Keratinocyte (primary cell): ENCODE data around the gene NCS1. TPM values are rescaled to one million over a fixed set of nuclear protein-coding genes. Genes with fewer than 3 reads are reported as not detected.

ENCODE experiments used
- DNase-seq: peaks from one replicate; pipeline ENCODE4 v3.0.0-alpha.2; 2011; ENCODE audit warnings: low read depth, missing footprints, low spot score
- FAIRE-seq: peaks from 2 replicates; lab custom pipeline; 2011; peaks lifted over from hg19 to GRCh38; lab: Jason Lieb, UNC
- H2AFZ ChIP-seq: 2 replicates; pipeline ENCODE4 v1.6.0; 2012; ENCODE audit warnings: low read length, control low read depth, inconsistent platforms; ENCODE audit not compliant: control insufficient read depth
- H3K27ac ChIP-seq: 2 replicates; pipeline ENCODE4 v1.5.1; 2011; ENCODE audit warnings: low read length; ENCODE audit not compliant: control insufficient read depth, insufficient read depth
- H3K27me3 ChIP-seq: 3 replicates; pipeline ENCODE4 v1.6.0; 2011; ENCODE audit warnings: low read length; ENCODE audit not compliant: control insufficient read depth, insufficient read depth; ENCODE audit errors: extremely low read depth
- H3K36me3 ChIP-seq, 2 experiments: 2 replicates in 1 of 2; 3 replicates in 1 of 2; pipeline ENCODE4 v1.5.1; 2011; ENCODE audit warnings: low read length in 2 of 2, mild to moderate bottlenecking in 1 of 2; ENCODE audit not compliant: control insufficient read depth in 2 of 2, insufficient read depth in 2 of 2; ENCODE audit errors: extremely low read depth in 1 of 2
- H3K4me1 ChIP-seq: 3 replicates; pipeline ENCODE4 v1.5.1; 2011; ENCODE audit warnings: low read length; ENCODE audit not compliant: control insufficient read depth, insufficient read depth; ENCODE audit errors: extremely low read depth
- H3K4me2 ChIP-seq: 3 replicates; pipeline ENCODE4 v1.6.0; 2011; ENCODE audit warnings: low read depth, low read length; ENCODE audit not compliant: control insufficient read depth, insufficient read depth; ENCODE audit errors: extremely low read depth
- H3K4me3 ChIP-seq, 3 experiments: fragments of 200-600 bp in 1 of 3; sonication (generic) in 1 of 3; 2 replicates in 2 of 3; 3 replicates in 1 of 3; pipeline ENCODE4 v1.5.1; 2011 to 2016; ENCODE audit warnings: low read length in 3 of 3, mild to moderate bottlenecking in 3 of 3, control low read depth in 2 of 3, inconsistent platforms in 1 of 3, low read depth in 1 of 3, mixed read lengths in 1 of 3, mixed run types in 1 of 3, moderate library complexity in 1 of 3; ENCODE audit not compliant: control insufficient read depth in 2 of 3, insufficient read depth in 2 of 3; ENCODE audit errors: extremely low read depth in 1 of 3
- H3K79me2 ChIP-seq: 2 replicates; pipeline ENCODE4 v1.6.0; 2012; ENCODE audit warnings: low read length; ENCODE audit not compliant: control insufficient read depth, insufficient read depth
- H3K9ac ChIP-seq: 3 replicates; pipeline ENCODE4 v1.6.0; 2011; ENCODE audit warnings: low read length; ENCODE audit not compliant: control insufficient read depth, insufficient read depth; ENCODE audit errors: extremely low read depth
- H3K9me1 ChIP-seq: 3 replicates; pipeline ENCODE4 v1.6.0; 2011; ENCODE audit warnings: low read length; ENCODE audit not compliant: control insufficient read depth, insufficient read depth; ENCODE audit errors: extremely low read depth
- H3K9me3 ChIP-seq: 2 replicates; pipeline ENCODE4 v1.5.1; 2012; ENCODE audit warnings: low read depth, low read length; ENCODE audit not compliant: control insufficient read depth
- H4K20me1 ChIP-seq: 3 replicates; pipeline ENCODE4 v1.6.0; 2011; ENCODE audit warnings: low read length; ENCODE audit not compliant: control insufficient read depth, insufficient read depth; ENCODE audit errors: extremely low read depth
- EZH2 ChIP-seq: IDR thresholded peaks from one replicate; pipeline ENCODE4 v1.6.1; 2012; ENCODE audit warnings: inconsistent platforms, mild to moderate bottlenecking, low read length, moderate library complexity
- dilution Hi-C: fragments of 300-500 bp; cut with MboI; formaldehyde crosslinking; loops from one replicate; pipeline ENCODE4 v1.7.0; 2020; ENCODE audit warnings: low sequenced_read_pairs; ENCODE audit not compliant: extremely low pct_ligation_motif_present
- polyA plus RNA-seq, 5 experiments: library from polyadenylated mRNA; depleted of rRNA in 3 of 5; stranded (reverse) in 3 of 5; stranded (forward) in 1 of 5; unstranded in 1 of 5; fragments of >200 nt; gene quantifications; 1 replicate in 1 of 5; 2 replicates in 3 of 5; 3 replicates in 1 of 5; pipeline versions ENCODE4 v1.2.1 to v1.2.3, GENCODE V29; 2011 to 2012; ENCODE audit warnings: missing spikeins in 2 of 5, low read depth in 1 of 5, low replicate concordance in 1 of 5
- TF ChIP-seq, protein P1 (sequence below), 3 experiments: IDR thresholded peaks in 1 of 3; conservative IDR thresholded peaks in 1 of 3; optimal IDR thresholded peaks in 1 of 3; 2 replicates in 2 of 3; 3 replicates in 1 of 3; pipeline versions ENCODE3 to v1.5.1; 2011; ENCODE audit warnings: low read length in 3 of 3, mild to moderate bottlenecking in 3 of 3, moderate library complexity in 2 of 3, control low read depth in 1 of 3, inconsistent platforms in 1 of 3; ENCODE audit not compliant: insufficient read depth in 2 of 3; ENCODE audit errors: extremely low read depth in 1 of 3

NCS1 gene
- polyA plus RNA-seq, 1 donor (not counting 4 experiments of a cell fraction or from before 2014, with no cell fraction given), result 49.1 TPM

DNA sequence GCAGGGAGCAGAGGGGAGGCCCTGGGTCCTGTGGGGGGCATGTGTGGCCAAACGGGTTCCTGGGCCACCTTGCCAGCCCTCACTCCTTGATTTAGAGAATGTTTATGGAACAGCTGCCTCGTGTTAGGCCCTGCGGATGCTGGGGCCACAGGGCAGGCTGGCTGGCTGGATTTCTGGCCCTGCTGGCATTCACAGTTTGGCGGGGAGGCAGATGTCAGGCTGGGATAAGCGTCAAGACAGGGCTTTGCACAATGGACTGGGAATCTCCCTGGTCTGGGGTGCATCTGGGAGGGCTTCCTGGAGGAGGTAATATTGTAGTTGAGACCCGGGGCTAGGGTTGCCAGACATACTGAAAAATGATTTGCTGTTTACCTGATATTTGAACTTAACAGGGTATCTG, 13.8 kb downstream of the NCS1 start:
- no peak for FAIRE-seq
- H4K20me1 ChIP-seq, result peaks cover 38% of the 10 kb centered on the region
- no peak overlapping the region for H3K27ac ChIP-seq
- no peak overlapping the region for H3K4me3 ChIP-seq
- H3K4me1 ChIP-seq, result peaks cover 37% of the 10 kb centered on the region
- H3K36me3 ChIP-seq, result peaks cover under 1 to 6% of the 10 kb centered on the region in 2 experiments
- peaks cover 81% of the 10 kb centered on the region for H3K79me2 ChIP-seq
- H3K9me1 ChIP-seq, result peaks cover 11% of the 10 kb centered on the region
- no peak overlapping the region for H2AFZ ChIP-seq
- no peak for TF ChIP-seq EZH2
- TF ChIP-seq, protein P1, sequence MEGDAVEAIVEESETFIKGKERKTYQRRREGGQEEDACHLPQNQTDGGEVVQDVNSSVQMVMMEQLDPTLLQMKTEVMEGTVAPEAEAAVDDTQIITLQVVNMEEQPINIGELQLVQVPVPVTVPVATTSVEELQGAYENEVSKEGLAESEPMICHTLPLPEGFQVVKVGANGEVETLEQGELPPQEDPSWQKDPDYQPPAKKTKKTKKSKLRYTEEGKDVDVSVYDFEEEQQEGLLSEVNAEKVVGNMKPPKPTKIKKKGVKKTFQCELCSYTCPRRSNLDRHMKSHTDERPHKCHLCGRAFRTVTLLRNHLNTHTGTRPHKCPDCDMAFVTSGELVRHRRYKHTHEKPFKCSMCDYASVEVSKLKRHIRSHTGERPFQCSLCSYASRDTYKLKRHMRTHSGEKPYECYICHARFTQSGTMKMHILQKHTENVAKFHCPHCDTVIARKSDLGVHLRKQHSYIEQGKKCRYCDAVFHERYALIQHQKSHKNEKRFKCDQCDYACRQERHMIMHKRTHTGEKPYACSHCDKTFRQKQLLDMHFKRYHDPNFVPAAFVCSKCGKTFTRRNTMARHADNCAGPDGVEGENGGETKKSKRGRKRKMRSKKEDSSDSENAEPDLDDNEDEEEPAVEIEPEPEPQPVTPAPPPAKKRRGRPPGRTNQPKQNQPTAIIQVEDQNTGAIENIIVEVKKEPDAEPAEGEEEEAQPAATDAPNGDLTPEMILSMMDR (optimal IDR thresholded peaks at IDR 0.05 in 1 of 3, IDR thresholded peaks at IDR 0.05 in 1 of 3, conservative IDR thresholded peaks at IDR 0.05 in 1 of 3; ENCODE audit: extremely low read depth in 1 of 3, insufficient read depth in 2 of 3, low read length in 3 of 3), result no peak
- no peak for DNase-seq
- H3K27me3 ChIP-seq, result no peaks in the 10 kb centered on the region
- H3K4me2 ChIP-seq, result no peak overlapping the region
- no peak overlapping the region for H3K9ac ChIP-seq
- H3K9me3 ChIP-seq, result no peaks in the 10 kb centered on the region
- dilution Hi-C loops, result no loop called here

DNA sequence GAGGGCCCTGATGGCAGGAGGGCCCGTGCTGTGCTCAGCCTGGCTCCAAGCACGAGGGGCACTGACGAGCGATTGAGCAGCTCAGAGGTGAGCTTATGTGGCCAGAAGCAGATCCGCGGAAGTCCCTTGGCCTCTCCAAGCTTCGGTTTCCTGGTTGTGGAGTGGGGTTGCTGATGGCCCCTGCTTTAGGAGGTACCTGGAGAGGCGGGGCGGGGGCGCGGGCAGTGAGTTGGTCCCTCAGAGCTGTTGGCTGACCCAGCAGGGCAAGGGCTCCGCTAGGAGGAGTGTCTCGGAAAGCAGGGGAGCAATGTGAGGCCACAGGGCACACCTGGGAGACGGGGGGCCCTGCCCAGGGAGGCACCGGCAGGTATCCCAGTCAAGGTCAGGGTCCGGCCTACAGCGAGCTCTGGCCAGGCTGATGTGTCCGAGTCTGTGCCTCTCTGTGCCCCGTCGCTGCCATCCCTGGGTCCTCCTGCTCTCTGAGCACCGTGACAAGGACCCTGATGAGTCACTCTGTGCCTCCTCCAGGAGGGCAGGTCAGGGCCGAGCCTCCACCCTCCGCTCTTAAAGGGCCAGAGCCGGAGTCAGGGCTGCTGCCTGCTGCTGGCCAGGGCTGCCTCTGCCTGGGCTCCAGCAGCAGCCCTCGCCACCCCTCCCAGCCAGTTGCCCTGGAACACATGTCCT, 14.8 kb downstream of the NCS1 start:
- Histone ChIP-seq H3K79me2 (peaks cover 82% of the 10 kb centered on the region), H3K9me3 (no peaks in the 10 kb centered on the region), H2AFZ (no peak overlapping the region), H3K27me3 (no peaks in the 10 kb centered on the region), H3K27ac (peak overlapping the region; percentile 33), H3K4me2 (peak overlapping the region; percentile 70), H3K36me3 (peaks cover 0 to 6% of the 10 kb centered on the region in 2 experiments), H3K4me3 (peak overlapping the region; percentile 20 to 41 (median 33)), H4K20me1 (peaks cover 37% of the 10 kb centered on the region), H3K9me1 (peaks cover 11% of the 10 kb centered on the region), H3K4me1 (peaks cover 33% of the 10 kb centered on the region), H3K9ac (peak overlapping the region; percentile 36)
- dilution Hi-C loops, result no loop called here
- TF ChIP-seq, protein P1 (optimal IDR thresholded peaks at IDR 0.05 in 1 of 3, IDR thresholded peaks at IDR 0.05 in 1 of 3, conservative IDR thresholded peaks at IDR 0.05 in 1 of 3; ENCODE audit: extremely low read depth in 1 of 3, insufficient read depth in 2 of 3, low read length in 3 of 3), result no peak
- no peak for TF ChIP-seq EZH2
- FAIRE-seq (peak; percentile 60), DNase-seq (no peak)
